ENCODE measurements around the gene SMC6.
A peak's percentile ranks its signal among the peaks of the same experiment; 100 is the strongest.

The SMC6 gene

DNA sequence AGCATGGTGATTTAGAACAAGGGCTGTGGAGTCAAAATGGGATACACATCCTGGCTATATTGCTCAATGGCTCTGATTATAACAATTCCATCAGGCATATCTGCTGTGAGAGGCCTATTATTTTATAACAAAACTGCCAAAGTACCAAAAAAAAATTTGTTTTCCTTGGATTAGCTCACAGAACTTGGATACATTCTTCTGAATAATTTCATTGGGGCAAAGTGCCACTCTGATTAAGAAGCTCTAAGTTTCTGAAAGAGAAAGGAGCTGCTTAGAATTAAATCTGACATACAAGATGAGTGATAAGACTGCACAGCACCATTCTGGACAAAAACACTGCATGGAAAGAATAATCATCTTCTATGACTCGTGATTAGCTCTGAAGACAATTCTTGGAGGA, 85.7 kb downstream of the SMC6 start:
- Mint-ChIP-seq H3K9me3 (no peaks in the 10 kb centered on the region), H3K27me3 (no peaks in the 10 kb centered on the region), H3K4me3 (no peak overlapping the region), H3K27ac (no peak overlapping the region), H3K36me3 (peaks cover 28% of the 10 kb centered on the region), H3K4me1 (no peaks in the 10 kb centered on the region)
- CTCF ChIA-PET, result interaction anchor here (1.3 to 1.5 kb wide), 2 partner anchors 21 to 22 kb away, joined by 3 to 6 read pairs; no protein-coding TSS in a partner anchor
- DNase-seq, result no peak

DNA sequence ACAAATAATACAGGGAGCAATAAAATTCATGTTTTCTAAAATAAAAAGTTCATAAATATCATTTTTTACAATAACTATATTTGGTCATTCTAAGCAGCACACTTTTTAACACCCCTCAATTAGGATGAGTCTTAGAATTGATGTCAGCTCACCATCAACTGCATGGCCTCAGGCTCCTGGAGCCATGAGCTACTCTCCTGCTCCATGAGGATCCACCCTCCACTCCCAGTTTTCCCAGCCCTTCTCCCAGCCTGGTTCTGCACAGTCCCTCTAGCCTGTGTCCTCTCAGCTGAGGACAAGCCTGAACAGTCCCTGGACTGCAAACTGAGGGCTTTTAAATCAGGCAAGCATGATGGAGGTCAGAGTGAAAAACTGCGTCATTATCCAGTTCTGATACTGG, 89.1 kb downstream of the SMC6 start:
- Mint-ChIP-seq H3K4me3 (no peak overlapping the region), H3K4me1 (no peaks in the 10 kb centered on the region), H3K9me3 (no peaks in the 10 kb centered on the region), H3K27ac (no peak overlapping the region), H3K27me3 (no peaks in the 10 kb centered on the region), H3K36me3 (peaks cover 27% of the 10 kb centered on the region)
- DNase-seq, result no peak
- CTCF ChIA-PET, result no interaction called here

DNA sequence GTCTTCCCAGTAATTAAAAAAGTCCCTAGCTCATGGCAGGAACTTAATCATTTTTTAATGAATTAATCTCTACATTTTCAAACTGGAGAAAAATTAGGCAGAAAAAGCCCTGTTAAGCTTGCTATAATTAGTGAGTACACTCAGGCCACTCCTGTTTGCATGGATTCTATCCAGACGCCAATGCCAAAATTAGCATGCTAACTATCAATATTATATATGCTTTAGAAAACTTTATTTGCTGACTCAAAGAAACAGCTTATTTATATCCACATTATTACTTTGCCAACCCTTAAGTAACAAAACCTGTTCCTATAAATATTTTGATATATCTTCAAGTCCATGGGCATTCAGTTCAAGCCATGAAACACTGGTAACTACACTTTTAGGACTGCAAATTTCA, 90.9 kb downstream of the SMC6 start:
- DNase-seq, result no peak
- Mint-ChIP-seq H3K4me3 (no peak overlapping the region), H3K9me3 (no peaks in the 10 kb centered on the region), H3K4me1 (peaks cover 11% of the 10 kb centered on the region), H3K27me3 (no peaks in the 10 kb centered on the region), H3K36me3 (peaks cover 20% of the 10 kb centered on the region), H3K27ac (no peak overlapping the region)
- CTCF ChIA-PET, result interaction anchor here (4.3 to 7.6 kb wide), 2 partner anchors 8 to 16 kb away, joined by 16 to 50 read pairs; no protein-coding TSS in a partner anchor

DNA sequence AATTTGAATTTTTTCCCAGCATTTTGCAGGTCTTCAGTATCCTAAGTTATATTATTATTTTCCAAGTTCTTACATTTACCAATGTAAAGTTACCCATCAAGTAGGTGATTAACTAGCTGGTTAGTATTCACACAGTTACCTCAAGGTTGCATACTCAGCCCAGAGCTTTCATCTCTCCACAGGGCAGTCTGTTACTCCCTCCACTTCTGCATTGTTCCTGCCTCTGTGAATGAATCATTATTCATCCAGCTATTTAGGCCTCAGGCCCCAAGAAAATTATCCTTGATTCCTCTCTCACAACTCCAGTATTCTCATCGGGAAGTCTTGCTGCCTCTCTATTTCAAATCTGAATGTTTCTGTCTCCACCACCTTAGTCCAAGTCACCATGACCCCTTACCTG, 92.2 kb downstream of the SMC6 start:
- no peaks in the 10 kb centered on the region for H3K9me3 Mint-ChIP-seq
- peaks cover 11% of the 10 kb centered on the region for H3K4me1 Mint-ChIP-seq
- H3K27me3 Mint-ChIP-seq, result no peaks in the 10 kb centered on the region
- CTCF ChIA-PET, result interaction anchor here (4.3 to 7.6 kb wide), 2 partner anchors 10 to 15 kb away, joined by 16 to 50 read pairs; no protein-coding TSS in a partner anchor
- no peak overlapping the region for H3K4me3 Mint-ChIP-seq
- H3K27ac Mint-ChIP-seq, result no peak overlapping the region
- no peak for DNase-seq
- peaks cover 19% of the 10 kb centered on the region for H3K36me3 Mint-ChIP-seq

DNA sequence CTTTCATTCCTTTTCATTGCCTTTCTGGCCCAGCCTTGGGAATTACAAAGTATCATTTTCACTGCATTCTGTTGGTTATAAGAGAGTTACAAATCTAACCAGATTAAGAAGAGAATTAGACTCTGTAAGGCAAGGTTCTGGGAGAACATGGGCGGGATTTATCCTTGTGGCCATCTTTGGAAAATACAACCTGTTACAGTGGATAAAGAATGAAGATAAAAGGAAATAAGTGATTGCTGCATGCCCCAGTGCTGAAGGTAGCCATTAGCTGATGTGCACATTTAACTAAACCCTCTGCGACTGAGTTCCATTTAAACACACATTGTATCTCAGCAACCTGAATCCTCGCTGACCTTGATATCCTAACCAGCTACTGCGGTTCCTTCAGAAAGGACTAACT, 93.4 kb downstream of the SMC6 start:
- CTCF ChIA-PET, result interaction anchor here (4.3 to 7.6 kb wide), 2 partner anchors 11 to 14 kb away, joined by 16 to 50 read pairs; no protein-coding TSS in a partner anchor
- Mint-ChIP-seq H3K27me3 (no peaks in the 10 kb centered on the region), H3K4me1 (peaks cover 11% of the 10 kb centered on the region), H3K36me3 (peaks cover 16% of the 10 kb centered on the region), H3K9me3 (no peaks in the 10 kb centered on the region), H3K4me3 (no peak overlapping the region), H3K27ac (no peak overlapping the region)
- DNase-seq, result no peak

DNA sequence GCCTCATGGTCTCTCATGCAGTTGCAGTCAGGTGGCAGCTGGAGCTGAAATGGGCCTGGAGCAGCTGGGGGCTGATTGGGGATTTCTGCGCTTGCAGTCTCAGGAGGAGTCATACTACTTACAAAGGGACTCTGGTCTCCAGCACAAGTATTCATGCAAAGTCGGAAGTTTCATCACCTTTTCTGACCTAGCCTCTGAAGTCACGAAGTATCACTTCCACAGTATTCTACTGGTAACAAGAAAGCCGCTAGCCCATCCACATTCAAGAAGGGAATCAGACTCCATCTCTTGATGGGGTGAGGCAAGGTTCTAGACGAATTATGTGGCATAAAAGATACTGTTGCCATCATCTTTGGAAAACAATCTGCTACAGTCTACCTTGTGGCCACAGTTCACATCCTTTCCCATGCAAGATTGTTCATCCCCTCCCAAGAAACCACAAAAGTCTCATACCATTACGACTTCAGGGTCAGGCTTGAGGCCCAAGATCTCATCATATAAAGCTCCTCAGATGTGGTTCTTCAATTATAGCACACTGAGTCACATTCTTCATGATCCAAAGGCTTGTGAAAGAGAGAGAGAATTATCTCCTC, 95.3 kb downstream of the SMC6 start:
- Mint-ChIP-seq H3K9me3 (no peaks in the 10 kb centered on the region), H3K4me3 (no peak overlapping the region), H3K27me3 (no peaks in the 10 kb centered on the region), H3K4me1 (peaks cover 11% of the 10 kb centered on the region), H3K36me3 (peaks cover 10% of the 10 kb centered on the region), H3K27ac (no peak overlapping the region)
- CTCF ChIA-PET, result interaction anchor here (0.9 to 7.6 kb wide), 3 partner anchors 12 to 13 kb away, joined by 5 to 50 read pairs (median 5); no protein-coding TSS in a partner anchor
- DNase-seq, result no peak

DNA sequence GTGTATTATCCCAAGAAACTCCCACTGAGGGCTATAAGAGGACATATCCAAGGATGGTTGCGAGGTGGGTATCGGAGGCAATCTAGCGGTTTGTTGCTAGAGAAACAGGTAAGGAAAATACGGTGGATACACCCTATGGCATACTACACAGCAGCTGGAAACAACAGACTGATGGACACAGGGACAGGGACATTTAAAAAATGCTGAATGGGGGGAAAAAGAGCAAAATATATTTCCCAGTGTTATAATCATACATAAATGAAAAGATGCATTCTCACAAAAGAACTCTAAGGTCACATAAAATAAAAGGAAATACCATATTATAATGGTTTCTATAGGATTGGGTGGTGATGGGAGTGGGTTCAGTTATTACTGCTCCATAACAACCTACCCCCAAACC, 95.9 kb downstream of the SMC6 start:
- Mint-ChIP-seq H3K27me3 (no peaks in the 10 kb centered on the region), H3K4me1 (peaks cover 11% of the 10 kb centered on the region), H3K9me3 (no peaks in the 10 kb centered on the region), H3K36me3 (peaks cover 7% of the 10 kb centered on the region), H3K27ac (no peak overlapping the region), H3K4me3 (no peak overlapping the region)
- no peak for DNase-seq
- CTCF ChIA-PET, result interaction anchor here (1.6 to 7.6 kb wide), 2 partner anchors 12 to 13 kb away, joined by 5 to 50 read pairs; no protein-coding TSS in a partner anchor

DNA sequence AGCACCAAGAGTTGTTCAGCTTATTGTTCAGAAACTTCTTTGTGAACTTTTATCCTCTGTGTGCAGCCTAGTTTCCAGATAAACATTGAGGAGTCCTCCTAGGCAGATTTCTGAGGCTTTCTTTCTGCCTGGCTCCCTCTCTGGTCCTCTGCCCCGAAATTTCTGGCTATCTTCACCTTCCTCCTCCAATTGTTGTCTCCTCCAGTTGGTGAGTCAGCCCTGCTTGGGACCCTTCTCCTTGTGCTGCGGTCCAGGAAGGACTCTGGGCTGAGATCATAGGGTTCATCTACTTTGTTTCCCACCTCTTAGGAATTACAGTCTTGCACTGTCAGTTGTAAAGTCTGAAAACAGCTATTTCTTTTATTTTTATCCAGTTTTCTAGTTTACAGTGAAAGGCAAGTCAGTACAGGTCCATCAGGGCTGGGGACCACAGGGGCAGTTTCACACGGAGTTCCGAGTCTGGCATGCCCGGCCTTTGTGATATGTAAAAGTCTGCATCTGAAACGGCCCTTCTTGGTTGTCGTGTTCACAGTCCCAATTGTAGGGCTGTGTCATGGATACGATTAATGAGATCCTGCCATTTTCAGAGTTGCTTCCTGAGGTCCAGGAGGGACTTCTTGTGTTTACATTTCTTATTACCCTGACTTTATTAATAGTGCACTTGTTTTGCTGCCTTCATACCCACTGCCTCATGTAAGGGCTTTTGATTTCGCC, 100.8 kb downstream of the SMC6 start:
- Mint-ChIP-seq H3K4me3 (no peak overlapping the region), H3K4me1 (no peaks in the 10 kb centered on the region), H3K36me3 (no peaks in the 10 kb centered on the region), H3K9me3 (no peaks in the 10 kb centered on the region), H3K27ac (no peak overlapping the region), H3K27me3 (no peaks in the 10 kb centered on the region)
- no peak for DNase-seq
- CTCF ChIA-PET, result no interaction called here

DNA sequence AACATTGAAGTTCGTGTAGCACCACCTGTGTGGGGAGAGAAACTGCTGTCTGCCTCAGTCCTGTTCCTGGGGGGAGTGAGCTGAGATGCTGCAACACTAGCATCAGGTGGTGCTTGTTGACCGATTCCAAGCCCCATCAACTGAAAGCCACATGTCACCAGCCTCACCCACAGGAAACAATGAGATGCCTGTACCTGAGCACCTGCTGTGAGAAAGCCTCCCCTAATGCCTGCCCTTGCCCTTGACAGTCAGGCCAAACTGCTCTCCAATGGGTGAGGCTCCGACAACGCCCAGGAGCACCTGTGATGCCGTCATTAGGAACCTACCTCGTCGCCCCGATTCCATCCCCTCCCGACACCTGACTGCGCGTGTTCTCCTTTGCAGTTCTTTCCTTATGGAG, 104.6 kb downstream of the SMC6 start:
- DNase-seq, result no peak
- Mint-ChIP-seq H3K4me3 (no peak overlapping the region), H3K27ac (no peak overlapping the region), H3K9me3 (no peaks in the 10 kb centered on the region), H3K4me1 (no peaks in the 10 kb centered on the region), H3K36me3 (no peaks in the 10 kb centered on the region), H3K27me3 (no peaks in the 10 kb centered on the region)
- CTCF ChIA-PET, result no interaction called here

DNA sequence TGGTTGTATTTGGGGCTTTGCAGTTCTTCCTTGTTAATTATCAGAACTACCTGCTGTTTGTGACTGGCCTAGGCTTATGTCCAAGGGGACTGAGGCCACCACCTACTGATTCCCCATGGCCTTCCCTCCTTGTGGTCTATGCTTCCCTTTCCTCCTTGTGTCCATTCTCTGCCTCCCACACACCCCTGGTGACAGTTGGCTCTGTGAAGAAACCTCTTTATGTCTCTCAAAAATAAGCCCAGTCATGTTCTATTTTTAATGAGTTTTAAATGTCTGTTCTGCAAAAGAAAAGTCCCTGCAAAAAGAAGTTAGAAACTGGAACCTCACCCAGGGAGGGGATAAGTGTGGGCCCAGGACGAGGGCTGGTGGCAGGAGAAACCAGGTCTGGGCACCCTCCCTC, 105.0 kb downstream of the SMC6 start:
- no peak overlapping the region for H3K27ac Mint-ChIP-seq
- CTCF ChIA-PET, result no interaction called here
- H3K27me3 Mint-ChIP-seq, result no peaks in the 10 kb centered on the region
- no peak for DNase-seq
- H3K4me3 Mint-ChIP-seq, result no peak overlapping the region
- no peaks in the 10 kb centered on the region for H3K4me1 Mint-ChIP-seq
- no peaks in the 10 kb centered on the region for H3K36me3 Mint-ChIP-seq
- no peaks in the 10 kb centered on the region for H3K9me3 Mint-ChIP-seq

DNA sequence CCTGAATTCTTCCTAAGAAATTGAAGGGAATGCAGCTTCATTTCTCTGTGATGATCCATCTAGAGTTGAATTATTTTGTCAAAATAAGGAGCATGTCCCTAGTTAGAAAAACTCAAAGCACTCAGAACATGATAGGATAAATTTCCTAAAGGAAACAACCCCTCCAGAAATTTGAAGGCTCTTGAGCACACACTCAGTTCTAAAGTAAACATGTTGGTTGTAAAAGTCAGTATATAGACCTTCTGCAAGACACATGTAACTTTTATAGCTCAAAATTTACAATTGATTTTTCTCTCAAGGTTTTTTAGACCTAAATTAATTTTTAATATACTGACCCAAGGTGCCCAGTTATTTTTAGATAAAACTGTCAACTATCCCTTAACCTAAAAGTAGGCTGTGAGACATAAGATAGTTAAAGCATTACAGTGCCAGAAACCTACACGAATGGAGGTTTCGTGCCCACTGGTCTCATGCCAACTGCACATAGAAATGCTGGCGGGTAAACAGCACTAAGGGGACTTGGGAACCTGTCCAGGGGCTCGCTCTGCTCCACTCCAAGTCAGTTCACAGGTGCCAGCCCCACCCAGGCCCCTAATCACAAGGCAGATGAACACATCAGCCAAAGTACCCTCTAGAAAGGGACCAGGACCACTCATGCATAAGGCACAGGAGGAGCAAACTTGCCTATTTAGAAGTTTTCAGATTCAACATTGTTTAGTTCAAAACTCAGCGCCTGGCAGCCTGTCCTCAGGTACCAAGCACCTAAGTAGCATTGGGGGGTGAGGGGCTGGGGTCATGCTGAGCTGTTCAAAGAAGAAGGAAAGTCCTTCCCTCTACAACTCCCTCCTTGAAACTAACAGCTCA, 106.5 kb downstream of the SMC6 start:
- no peak overlapping the region for H3K27ac Mint-ChIP-seq
- no peak for DNase-seq
- no peaks in the 10 kb centered on the region for H3K27me3 Mint-ChIP-seq
- CTCF ChIA-PET, result interaction anchor here (1.1 to 5.3 kb wide), 7 partner anchors 10 to 176 kb away, joined by 3 to 58 read pairs (median 5); no protein-coding TSS in a partner anchor
- H3K4me3 Mint-ChIP-seq, result no peak overlapping the region
- H3K4me1 Mint-ChIP-seq, result no peaks in the 10 kb centered on the region
- no peaks in the 10 kb centered on the region for H3K36me3 Mint-ChIP-seq
- H3K9me3 Mint-ChIP-seq, result no peaks in the 10 kb centered on the region

DNA sequence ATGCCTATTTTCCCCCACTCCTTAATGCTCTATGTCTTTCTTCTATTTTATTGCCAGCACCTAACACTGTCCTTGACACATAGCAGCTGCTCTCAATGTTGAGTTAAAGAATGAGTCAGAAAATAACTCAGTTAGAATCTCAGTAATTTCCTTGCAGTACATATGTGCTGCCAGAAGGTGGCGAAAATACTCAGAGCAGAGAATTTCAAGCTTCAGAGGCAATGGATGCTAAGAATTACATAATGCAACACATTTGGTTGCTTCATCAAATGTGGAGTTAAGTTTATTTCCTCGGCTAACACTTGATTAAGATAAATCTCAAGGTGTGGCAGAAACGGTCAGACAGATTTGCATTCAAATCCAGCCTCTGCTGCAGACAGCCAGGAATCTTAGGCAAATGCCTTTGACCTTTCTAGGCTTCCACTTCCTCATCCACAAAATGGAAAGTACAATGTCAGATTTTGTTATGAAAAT, 107.5 kb downstream of the SMC6 start:
- no peaks in the 10 kb centered on the region for H3K36me3 Mint-ChIP-seq

DNA sequence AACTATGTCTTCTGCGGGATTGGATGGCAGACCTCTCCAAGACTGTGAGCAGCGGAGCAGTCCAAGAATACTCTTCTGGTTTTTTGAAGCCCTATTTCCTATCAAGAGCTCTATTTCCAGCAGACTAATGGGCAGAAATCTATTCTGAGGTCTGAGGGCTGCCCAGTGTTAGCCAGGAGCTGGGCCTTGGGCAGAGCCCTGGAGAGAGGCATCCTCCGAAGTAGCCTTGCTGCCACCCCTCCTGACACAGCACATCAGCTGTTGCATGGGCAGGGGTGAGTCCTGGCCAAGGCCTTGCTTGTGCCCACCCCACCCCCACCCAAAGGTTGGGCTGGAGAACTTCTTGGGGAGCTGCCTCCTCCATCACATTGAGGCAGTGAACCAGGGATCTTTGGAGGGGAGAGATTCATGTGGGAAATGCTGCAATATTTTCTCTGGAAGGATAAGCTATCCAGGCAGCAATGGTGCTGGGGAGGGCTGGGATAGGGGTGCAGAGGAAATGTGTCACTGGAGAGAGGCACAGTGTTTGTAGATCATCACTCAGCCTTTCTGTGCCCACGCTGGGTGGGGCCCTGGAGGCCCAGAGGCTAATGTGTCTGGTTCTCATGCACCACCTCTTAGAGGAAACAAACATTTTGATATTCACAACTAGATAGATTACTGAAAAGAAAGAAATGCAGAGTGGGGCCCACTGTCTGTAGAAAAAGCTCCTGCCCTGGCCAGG, 108.5 kb downstream of the SMC6 start:
- H3K4me3 Mint-ChIP-seq, result no peak overlapping the region
- DNase-seq, result no peak
- no peaks in the 10 kb centered on the region for H3K9me3 Mint-ChIP-seq
- H3K4me1 Mint-ChIP-seq, result no peaks in the 10 kb centered on the region
- CTCF ChIA-PET, result interaction anchor here (0.8 to 5.3 kb wide), 13 partner anchors 8 to 174 kb away, joined by 3 to 58 read pairs (median 5); no protein-coding TSS in a partner anchor
- H3K36me3 Mint-ChIP-seq, result no peaks in the 10 kb centered on the region
- H3K27ac Mint-ChIP-seq, result no peak overlapping the region
- no peaks in the 10 kb centered on the region for H3K27me3 Mint-ChIP-seq

More for the DNA sequence above, 107.5 kb downstream of the SMC6 start:
- CTCF ChIA-PET, result interaction anchor here (0.8 to 5.3 kb wide), 14 partner anchors 9 to 175 kb away, joined by 3 to 58 read pairs (median 5); no protein-coding TSS in a partner anchor
- peak; percentile 54 for DNase-seq
- H3K4me3 Mint-ChIP-seq, result no peak overlapping the region
- no peak overlapping the region for H3K27ac Mint-ChIP-seq
- H3K27me3 Mint-ChIP-seq, result no peaks in the 10 kb centered on the region
- no peaks in the 10 kb centered on the region for H3K9me3 Mint-ChIP-seq
- H3K4me1 Mint-ChIP-seq, result no peaks in the 10 kb centered on the region

Data from activated naive CD4-positive, alpha-beta T cell treated with anti-CD3 and anti-CD28 coated beads, Interleukin-2, amount 10 ng/mL, durations not matched to agents 7 days and 5 days (primary cell).